Thoracic aorta (tissue), 2 donors: ENCODE measurements around the gene KIF11. TPM values are rescaled to one million over a fixed set of nuclear protein-coding genes. Genes with fewer than 3 reads are reported as not detected.
"Not testable (repeated sequence)": the region's sequence is repeated elsewhere in the genome, so short reads cannot be mapped to it uniquely, and the experiment has no call there.

Source experiments
- ATAC-seq: fragments of 150-250 bp; one replicate; pipeline ENCODE4 v1.8.0; 2017; ENCODE audit warnings: low read depth; ENCODE audit not compliant: insufficient number of reproducible peaks, low FRiP score
- DNase-seq: peaks from one replicate; pipeline ENCODE4 v3.0.0-alpha.2; 2020; ENCODE audit warnings: low spot score
- H3K27ac ChIP-seq, 2 donors: fragments of 200-600 bp; sonication (generic); 1 replicate in 1 of 2; 2 replicates in 1 of 2; pipeline ENCODE4 v1.5.1; 2016; ENCODE audit warnings: mild to moderate bottlenecking in 2 of 2, moderate library complexity in 2 of 2
- H3K27me3 ChIP-seq: fragments of 200-600 bp; sonication (generic); replicated peaks from 2 replicates; pipeline ENCODE4 v1.6.0; 2016; ENCODE audit warnings: mild to moderate bottlenecking; ENCODE audit not compliant: insufficient read depth
- H3K36me3 ChIP-seq: fragments of 200-600 bp; sonication (generic); one replicate; pipeline ENCODE4 v1.5.1; 2016
- H3K4me1 ChIP-seq, 2 donors: fragments of 200-600 bp; sonication (generic); 1 replicate in 1 of 2; 2 replicates in 1 of 2; pipeline versions ENCODE4 v1.5.1 to v1.6.0; 2016; ENCODE audit warnings: low read depth in 2 of 2, mild to moderate bottlenecking in 1 of 2; ENCODE audit not compliant: control insufficient read depth in 1 of 2
- H3K4me3 ChIP-seq: fragments of 200-600 bp; sonication (generic); 2 replicates; pipeline ENCODE4 v1.5.1; 2016; ENCODE audit warnings: mild to moderate bottlenecking
- H3K9me3 ChIP-seq: fragments of 200-600 bp; sonication (generic); 2 replicates; pipeline ENCODE4 v1.5.1; 2016
- CTCF ChIP-seq: fragments of 200-600 bp; sonication (generic); IDR thresholded peaks from one replicate; pipeline ENCODE4 v1.5.1; 2019; ENCODE audit warnings: antibody characterized with exemption
- total RNA-seq, 2 donors: library from RNA; depleted of rRNA; stranded (reverse); fragments of >200 nt; gene quantifications; one replicate each; pipeline versions ENCODE4 v1.1.0 to v1.2.3, GENCODE V29; 2016

KIF11 gene
- total RNA-seq, 2 donors from 2014 or later, result 0.81 to 1.9 TPM

- TF ChIP-seq CTCF, result no peak
- Histone ChIP-seq H3K36me3 (no peaks in the 10 kb centered on the region), H3K27me3 (no peaks in the 10 kb centered on the region), H3K4me3 (no peak overlapping the region), H3K4me1 (peaks cover 10 to 14% of the 10 kb centered on the region in 2 donors), H3K27ac (no peak overlapping the region), H3K9me3 (no peaks in the 10 kb centered on the region)
- no peak for DNase-seq
- ATAC-seq, result no peak
Measured at GRCh38 chr10:92569071-92569470, 23.9 kb upstream of the KIF11 start.

GRCh38 chr10:92569663-92570062 lies 23.3 kb upstream of the KIF11 start:
- not testable (repeated sequence) for ATAC-seq, H3K27me3 ChIP-seq, H3K4me3 ChIP-seq, H3K27ac ChIP-seq, DNase-seq, H3K36me3 ChIP-seq, H3K9me3 ChIP-seq
- H3K4me1 ChIP-seq, result peaks cover 10 to 15% of the 10 kb centered on the region in 2 donors

- Histone ChIP-seq H3K27me3 (no peaks in the 10 kb centered on the region), H3K4me1 (peaks cover 14 to 20% of the 10 kb centered on the region in 2 donors), H3K4me3 (peak overlapping the region; percentile 3), H3K9me3 (no peaks in the 10 kb centered on the region), H3K36me3 (no peaks in the 10 kb centered on the region), H3K27ac (no peak overlapping the region)
- DNase-seq, result no peak
- TF ChIP-seq CTCF, result no peak
- ATAC-seq, result no peak
Measured at GRCh38 chr10:92571649-92572048, 21.3 kb upstream of the KIF11 start.

- Histone ChIP-seq H3K27me3 (no peaks in the 10 kb centered on the region), H3K27ac (peak overlapping the region; percentile 86 to 91), H3K4me1 (peaks cover 14 to 20% of the 10 kb centered on the region in 2 donors), H3K36me3 (no peaks in the 10 kb centered on the region), H3K4me3 (peak overlapping the region; percentile 94), H3K9me3 (no peaks in the 10 kb centered on the region)
- DNase-seq, result no peak
- no peak for TF ChIP-seq CTCF
- ATAC-seq, result no peak
Measured at GRCh38 chr10:92572362-92573090, 20.4 kb upstream of the KIF11 start.

GRCh38 chr10:92573091-92573797 lies 19.7 kb upstream of the KIF11 start:
- H3K27ac ChIP-seq, result peak overlapping the region; percentile 86 to 91
- H3K4me1 ChIP-seq, result peaks cover 14 to 20% of the 10 kb centered on the region in 2 donors
- no peaks in the 10 kb centered on the region for H3K9me3 ChIP-seq
- peak overlapping the region; percentile 94 for H3K4me3 ChIP-seq
- H3K36me3 ChIP-seq, result no peaks in the 10 kb centered on the region
- peak; percentile 32 for TF ChIP-seq CTCF
- no peaks in the 10 kb centered on the region for H3K27me3 ChIP-seq
- DNase-seq, result no peak
- no peak for ATAC-seq
